BJ (cell line): ENCODE measurements around the gene KIF9. TPM values are rescaled to one million over a fixed set of nuclear protein-coding genes. Genes with fewer than 3 reads are reported as not detected.

Source experiments
- CTCF ChIA-PET: fragments of 350-600 bp; formaldehyde crosslinking; extraction: SDS; loops from one replicate; lab custom pipeline; 2021; ENCODE audit warnings: antibody characterized with exemption, inconsistent platforms; lab: Yijun Ruan, JAX
- POLR2A ChIA-PET: fragments of 300-600 bp; sonication (Branson Sonifier 250); formaldehyde crosslinking; extraction: SDS; loops from one replicate; lab custom pipeline; 2021; ENCODE audit warnings: antibody characterized with exemption; lab: Charles Lee
- DNase-seq: peaks from one replicate; pipeline ENCODE4 v3.0.0-alpha.2; 2011; ENCODE audit warnings: low read depth
- H3K27me3 ChIP-seq: 2 replicates; pipeline ENCODE4 v1.6.0; 2011; ENCODE audit warnings: low read length; ENCODE audit not compliant: control insufficient read depth, insufficient read depth
- H3K36me3 ChIP-seq: 2 replicates; pipeline ENCODE4 v1.5.1; 2011; ENCODE audit warnings: low read length; ENCODE audit not compliant: control insufficient read depth, insufficient read depth
- H3K4me3 ChIP-seq: 2 replicates; pipeline ENCODE4 v1.5.1; 2011; ENCODE audit warnings: low read depth, mild to moderate bottlenecking, control low read depth, low read length
- polyA plus RNA-seq: library from polyadenylated mRNA; depleted of rRNA; stranded (reverse); fragments of >200 nt; gene quantifications from 2 replicates; pipeline ENCODE4 v1.2.3, GENCODE V29; 2011
- TF ChIP-seq, protein P1 (sequence below): IDR thresholded peaks from 2 replicates; pipeline ENCODE4 v1.5.1; 2011; ENCODE audit warnings: low read depth, mild to moderate bottlenecking, control low read depth, inconsistent platforms, low read length, moderate library complexity; ENCODE audit not compliant: insufficient read depth

Gene KIF9
- polyA plus RNA-seq, 1 experiment: 2.5 TPM

DNA sequence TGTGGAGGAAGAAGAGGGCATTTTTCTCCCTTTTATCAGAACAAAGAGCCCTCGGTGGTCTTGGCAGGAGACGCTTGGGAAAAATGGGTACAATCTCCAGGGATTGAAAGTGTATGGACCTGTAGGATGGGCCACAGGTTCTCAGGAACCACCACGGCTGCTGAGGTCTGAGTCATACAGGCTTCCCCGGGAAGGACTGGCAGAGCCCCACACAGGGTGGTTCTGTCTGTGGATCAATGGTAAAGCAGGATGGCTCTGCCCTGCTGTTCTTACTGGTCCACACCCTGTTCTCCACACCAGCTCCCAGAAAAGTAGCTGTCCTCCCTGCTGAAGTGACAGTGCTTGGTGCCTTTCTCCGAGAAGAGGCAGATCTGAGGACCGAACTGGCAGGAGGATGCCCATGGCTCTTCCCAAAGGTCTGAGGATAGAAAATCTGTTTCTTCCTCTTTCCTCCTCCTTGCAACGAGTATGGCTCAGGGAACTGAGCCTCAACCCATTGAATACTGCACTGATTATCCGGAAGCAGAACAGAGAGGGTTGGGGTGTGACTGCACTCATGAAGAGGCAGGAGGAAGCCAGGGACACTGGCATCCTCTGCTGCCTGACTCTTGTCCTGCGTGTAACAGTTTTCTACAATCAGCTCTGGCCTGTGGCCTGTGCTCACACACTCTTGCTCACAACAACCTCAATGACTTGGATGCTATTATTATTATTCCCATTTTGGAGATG is 39.0 kb downstream of the KIF9 start:
- DNase-seq: no peak
- ChIA-PET CTCF (no interaction called here), POLR2A (no interaction called here)
- TF ChIP-seq, protein P1, sequence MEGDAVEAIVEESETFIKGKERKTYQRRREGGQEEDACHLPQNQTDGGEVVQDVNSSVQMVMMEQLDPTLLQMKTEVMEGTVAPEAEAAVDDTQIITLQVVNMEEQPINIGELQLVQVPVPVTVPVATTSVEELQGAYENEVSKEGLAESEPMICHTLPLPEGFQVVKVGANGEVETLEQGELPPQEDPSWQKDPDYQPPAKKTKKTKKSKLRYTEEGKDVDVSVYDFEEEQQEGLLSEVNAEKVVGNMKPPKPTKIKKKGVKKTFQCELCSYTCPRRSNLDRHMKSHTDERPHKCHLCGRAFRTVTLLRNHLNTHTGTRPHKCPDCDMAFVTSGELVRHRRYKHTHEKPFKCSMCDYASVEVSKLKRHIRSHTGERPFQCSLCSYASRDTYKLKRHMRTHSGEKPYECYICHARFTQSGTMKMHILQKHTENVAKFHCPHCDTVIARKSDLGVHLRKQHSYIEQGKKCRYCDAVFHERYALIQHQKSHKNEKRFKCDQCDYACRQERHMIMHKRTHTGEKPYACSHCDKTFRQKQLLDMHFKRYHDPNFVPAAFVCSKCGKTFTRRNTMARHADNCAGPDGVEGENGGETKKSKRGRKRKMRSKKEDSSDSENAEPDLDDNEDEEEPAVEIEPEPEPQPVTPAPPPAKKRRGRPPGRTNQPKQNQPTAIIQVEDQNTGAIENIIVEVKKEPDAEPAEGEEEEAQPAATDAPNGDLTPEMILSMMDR: no peak
- no peak overlapping the region for H3K4me3 ChIP-seq
- no peaks in the 10 kb centered on the region for H3K27me3 ChIP-seq
- no peaks in the 10 kb centered on the region for H3K36me3 ChIP-seq

DNA sequence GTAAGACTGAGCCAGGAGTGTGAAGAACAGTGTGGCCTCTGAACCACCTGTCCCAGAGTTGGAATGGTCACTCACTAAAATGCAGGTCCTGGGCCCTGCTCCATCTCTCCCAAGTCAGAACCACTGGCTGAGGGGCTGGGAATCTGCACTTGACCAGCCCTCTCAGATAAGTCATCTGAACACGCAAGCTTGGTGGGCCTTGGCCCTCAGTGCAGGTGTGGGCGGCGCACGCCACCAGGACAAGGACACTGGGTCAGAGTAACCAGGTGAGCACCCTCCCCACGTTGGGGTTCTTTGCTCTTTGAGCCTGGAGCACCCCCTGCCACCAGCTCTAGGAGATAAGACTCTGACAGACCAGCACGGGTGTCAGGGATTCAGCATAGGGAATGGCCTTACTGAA is 42.7 kb downstream of the KIF9 start:
- Histone ChIP-seq H3K27me3 (no peaks in the 10 kb centered on the region), H3K36me3 (no peaks in the 10 kb centered on the region), H3K4me3 (no peak overlapping the region)
- TF ChIP-seq, protein P1: no peak
- ChIA-PET CTCF (no interaction called here), POLR2A (no interaction called here)
- DNase-seq: no peak

DNA sequence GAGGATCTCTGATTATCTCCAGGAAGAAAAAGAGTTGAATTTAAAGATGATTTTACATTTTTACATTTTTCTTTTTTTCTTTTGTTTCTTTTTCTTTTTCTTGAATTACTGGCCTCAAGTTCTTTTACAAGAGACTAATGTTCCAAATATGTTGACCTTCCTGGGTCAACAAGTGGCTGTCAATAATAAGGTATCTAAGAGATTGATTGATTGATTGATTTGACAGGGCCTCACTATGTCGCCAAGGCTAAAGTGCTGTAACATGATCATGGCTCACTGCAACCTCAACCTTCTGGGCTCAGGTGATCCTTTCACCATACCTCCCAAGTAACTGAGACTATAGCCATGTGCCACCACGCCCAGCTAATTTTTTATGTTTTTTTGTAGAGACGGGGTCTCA is 44.6 kb downstream of the KIF9 start:
- no peak for DNase-seq
- Histone ChIP-seq H3K27me3 (no peaks in the 10 kb centered on the region), H3K36me3 (no peaks in the 10 kb centered on the region), H3K4me3 (no peak overlapping the region)
- CTCF ChIA-PET: no interaction called here
- TF ChIP-seq, protein P1: no peak
- POLR2A ChIA-PET: no interaction called here

DNA sequence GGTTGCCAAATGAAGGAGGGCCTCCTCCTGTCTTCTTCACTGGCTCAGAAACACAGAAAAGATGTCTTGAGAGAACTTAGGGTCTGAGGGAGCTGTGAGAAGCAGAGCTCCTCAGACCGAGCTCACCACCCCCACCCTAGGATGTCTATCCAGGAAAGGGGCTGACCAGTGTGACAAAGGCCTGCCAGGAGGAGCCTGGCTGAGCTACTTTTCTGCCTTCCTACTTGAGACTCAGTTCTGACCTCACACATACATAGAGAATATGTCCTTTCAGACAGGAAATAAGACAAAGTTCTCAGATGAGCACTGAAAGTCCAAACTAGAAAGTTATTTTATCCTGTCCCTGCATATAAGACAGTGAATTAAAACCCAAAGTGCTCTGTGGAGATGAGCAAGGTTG is 54.5 kb downstream of the KIF9 start:
- no peaks in the 10 kb centered on the region for H3K36me3 ChIP-seq
- H3K4me3 ChIP-seq: no peak overlapping the region
- ChIA-PET CTCF (no interaction called here), POLR2A (no interaction called here)
- TF ChIP-seq, protein P1: no peak
- DNase-seq: no peak
- no peaks in the 10 kb centered on the region for H3K27me3 ChIP-seq

GRCh38 chr3:47227678-47228077 is 54.9 kb downstream of the KIF9 start:
- Histone ChIP-seq H3K27me3 (no peaks in the 10 kb centered on the region), H3K4me3 (no peak overlapping the region), H3K36me3 (no peaks in the 10 kb centered on the region)
- DNase-seq: no peak
- CTCF ChIA-PET: interaction anchor here (0.6 kb wide), 1 partner anchor 152 kb away, joined by 3 read pairs; no protein-coding TSS in a partner anchor
- POLR2A ChIA-PET: no interaction called here
- TF ChIP-seq, protein P1: no peak
